SU-DHL-6 (cell line): ENCODE measurements around the gene PNMT.
"Not testable (repeated sequence)": the region's sequence is repeated elsewhere in the genome, so short reads cannot be mapped to it uniquely, and the experiment has no call there.

Experiments
- H2AFZ ChIP-seq: fragments of 200-600 bp; sonication (generic); 2 replicates; pipeline ENCODE4 v1.6.1; 2014; ENCODE audit warnings: low read depth, mild to moderate bottlenecking, moderate library complexity, mixed read lengths, antibody characterized with exemption, low read length; ENCODE audit not compliant: severe bottlenecking
- H3F3A ChIP-seq: fragments of 200-600 bp; shearing (Covaris generic); 2 replicates; pipeline ENCODE4 v1.6.0; 2016; ENCODE audit warnings: antibody characterized with exemption, mild to moderate bottlenecking; ENCODE audit not compliant: insufficient read depth
- H3K27ac ChIP-seq: fragments of 200-600 bp; sonication (generic); 2 replicates; pipeline ENCODE4 v1.5.1; 2016; ENCODE audit warnings: low read depth, mild to moderate bottlenecking, low read length, moderate library complexity, mixed read lengths
- H3K27me3 ChIP-seq: fragments of 200-600 bp; sonication (generic), shearing (Covaris generic); 2 replicates; pipeline ENCODE4 v1.6.0; 2014; ENCODE audit warnings: mild to moderate bottlenecking, low read length
- H3K36me3 ChIP-seq: fragments of 200-600 bp; sonication (generic); 2 replicates; pipeline ENCODE4 v1.6.1; 2014; ENCODE audit warnings: mild to moderate bottlenecking, low read length, mixed read lengths
- H3K4me2 ChIP-seq: fragments of 300-600, 200-600 bp; shearing (Covaris generic), sonication (generic); 2 replicates; pipeline ENCODE4 v1.6.0; 2014; ENCODE audit warnings: low read length, low read depth, mild to moderate bottlenecking; ENCODE audit not compliant: poor library complexity, severe bottlenecking
- H3K4me3 ChIP-seq: fragments of 200-600 bp; sonication (generic); 2 replicates; pipeline ENCODE4 v1.5.1; 2014; ENCODE audit warnings: antibody characterized with exemption, low read length, mild to moderate bottlenecking, mixed read lengths; ENCODE audit not compliant: insufficient read depth, poor library complexity, severe bottlenecking
- H3K79me2 ChIP-seq: fragments of 200-600 bp; sonication (generic); 2 replicates; pipeline ENCODE4 v1.6.1; 2014; ENCODE audit warnings: mild to moderate bottlenecking, low read length, moderate library complexity; ENCODE audit not compliant: insufficient read depth
- H3K9ac ChIP-seq: fragments of 200-600 bp; sonication (generic); 2 replicates; pipeline ENCODE4 v1.7.0; 2014; ENCODE audit warnings: mild to moderate bottlenecking, low read length
- H3K9me2 ChIP-seq: fragments of 200-600 bp; sonication (generic); replicated peaks from 2 replicates; pipeline ENCODE4 v1.6.1; 2014; ENCODE audit warnings: low read length; ENCODE audit not compliant: insufficient read depth
- H3K9me3 ChIP-seq: fragments of 200-600 bp; sonication (generic); 2 replicates; pipeline ENCODE4 v1.6.1; 2014; ENCODE audit warnings: low read length, mixed read lengths; ENCODE audit not compliant: insufficient read depth
- H4K20me1 ChIP-seq: fragments of 200-600 bp; sonication (generic); 2 replicates; pipeline ENCODE4 v1.6.1; 2014; ENCODE audit warnings: low read depth, mild to moderate bottlenecking, antibody characterized with exemption, low read length, moderate library complexity, mixed read lengths
- EZH2phosphoT487 ChIP-seq: fragments of 200-600 bp; sonication (generic), shearing (Covaris generic); conservative IDR thresholded peaks from 2 replicates; pipeline ENCODE4 v1.6.1; 2018; ENCODE audit warnings: mild to moderate bottlenecking, antibody characterized with exemption, low read length, moderate library complexity, mixed read lengths
- TF ChIP-seq, protein P1 (sequence below): fragments of 200-600 bp; sonication (generic); IDR thresholded peaks from one replicate; pipeline ENCODE4 v1.5.1; 2017; ENCODE audit warnings: antibody characterized with exemption, mild to moderate bottlenecking, low read length, moderate library complexity; ENCODE audit not compliant: insufficient read depth, poor library complexity, severe bottlenecking

PNMT gene

DNA sequence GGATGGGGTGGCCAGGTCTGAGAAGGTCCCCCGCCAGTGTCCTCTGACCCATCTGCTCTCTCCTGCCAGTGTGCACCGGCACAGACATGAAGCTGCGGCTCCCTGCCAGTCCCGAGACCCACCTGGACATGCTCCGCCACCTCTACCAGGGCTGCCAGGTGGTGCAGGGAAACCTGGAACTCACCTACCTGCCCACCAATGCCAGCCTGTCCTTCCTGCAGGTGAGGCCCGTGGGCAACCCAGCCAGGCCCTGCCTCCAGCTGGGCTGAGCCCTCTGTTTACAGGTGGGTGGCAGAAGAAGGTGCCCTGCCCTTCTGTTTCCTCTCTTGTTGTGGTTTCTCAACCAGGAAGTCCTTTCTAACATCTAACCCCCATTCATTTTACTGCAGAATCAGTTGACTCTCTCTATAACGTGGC, 38.7 kb downstream of the PNMT start:
- Histone ChIP-seq H3K9me2 (no peaks in the 10 kb centered on the region), H3K9ac (no peak overlapping the region), H3K4me3 (no peak overlapping the region), H3K9me3 (no peaks in the 10 kb centered on the region), H3K4me2 (no peak overlapping the region), H4K20me1 (no peaks in the 10 kb centered on the region), H3K79me2 (no peaks in the 10 kb centered on the region), H2AFZ (no peak overlapping the region), H3K27me3 (no peaks in the 10 kb centered on the region), H3F3A (no peaks in the 10 kb centered on the region), H3K27ac (no peak overlapping the region), H3K36me3 (no peaks in the 10 kb centered on the region)
- TF ChIP-seq, protein P1, sequence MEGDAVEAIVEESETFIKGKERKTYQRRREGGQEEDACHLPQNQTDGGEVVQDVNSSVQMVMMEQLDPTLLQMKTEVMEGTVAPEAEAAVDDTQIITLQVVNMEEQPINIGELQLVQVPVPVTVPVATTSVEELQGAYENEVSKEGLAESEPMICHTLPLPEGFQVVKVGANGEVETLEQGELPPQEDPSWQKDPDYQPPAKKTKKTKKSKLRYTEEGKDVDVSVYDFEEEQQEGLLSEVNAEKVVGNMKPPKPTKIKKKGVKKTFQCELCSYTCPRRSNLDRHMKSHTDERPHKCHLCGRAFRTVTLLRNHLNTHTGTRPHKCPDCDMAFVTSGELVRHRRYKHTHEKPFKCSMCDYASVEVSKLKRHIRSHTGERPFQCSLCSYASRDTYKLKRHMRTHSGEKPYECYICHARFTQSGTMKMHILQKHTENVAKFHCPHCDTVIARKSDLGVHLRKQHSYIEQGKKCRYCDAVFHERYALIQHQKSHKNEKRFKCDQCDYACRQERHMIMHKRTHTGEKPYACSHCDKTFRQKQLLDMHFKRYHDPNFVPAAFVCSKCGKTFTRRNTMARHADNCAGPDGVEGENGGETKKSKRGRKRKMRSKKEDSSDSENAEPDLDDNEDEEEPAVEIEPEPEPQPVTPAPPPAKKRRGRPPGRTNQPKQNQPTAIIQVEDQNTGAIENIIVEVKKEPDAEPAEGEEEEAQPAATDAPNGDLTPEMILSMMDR: no peak
- no peak for TF ChIP-seq EZH2phosphoT487

DNA sequence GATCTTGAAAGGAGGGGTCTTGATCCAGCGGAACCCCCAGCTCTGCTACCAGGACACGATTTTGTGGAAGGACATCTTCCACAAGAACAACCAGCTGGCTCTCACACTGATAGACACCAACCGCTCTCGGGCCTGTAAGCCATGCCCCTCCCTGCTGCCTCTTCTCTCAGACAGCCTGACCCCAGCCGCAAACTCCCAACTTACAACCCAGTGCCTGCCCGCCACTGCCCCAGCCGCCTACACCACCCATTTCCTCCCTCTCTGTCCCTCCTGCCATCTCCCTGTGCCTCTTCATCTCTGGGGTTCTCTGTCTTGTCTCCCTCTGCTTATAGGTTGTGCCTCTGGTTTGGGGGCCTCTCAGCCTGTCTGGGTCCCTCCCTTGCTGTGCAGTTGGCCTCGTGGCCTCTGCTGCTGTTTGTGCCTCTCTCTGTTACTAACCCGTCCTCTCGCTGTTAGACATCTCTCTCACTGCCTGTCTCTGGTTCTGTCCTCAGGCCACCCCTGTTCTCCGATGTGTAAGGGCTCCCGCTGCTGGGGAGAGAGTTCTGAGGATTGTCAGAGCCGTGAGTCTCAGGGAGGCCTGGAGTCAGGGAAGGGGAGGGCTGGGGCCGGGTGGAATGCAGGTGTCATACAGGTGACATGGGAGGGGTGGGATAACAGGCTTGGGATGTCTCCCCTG, 41.2 kb downstream of the PNMT start:
- H3K27me3 ChIP-seq: no peaks in the 10 kb centered on the region
- no peaks in the 10 kb centered on the region for H3K79me2 ChIP-seq
- no peaks in the 10 kb centered on the region for H4K20me1 ChIP-seq
- no peaks in the 10 kb centered on the region for H3K9me2 ChIP-seq
- no peaks in the 10 kb centered on the region for H3F3A ChIP-seq
- no peak overlapping the region for H3K9ac ChIP-seq
- no peak for TF ChIP-seq EZH2phosphoT487
- TF ChIP-seq, protein P1: no peak
- no peaks in the 10 kb centered on the region for H3K9me3 ChIP-seq
- no peak overlapping the region for H3K27ac ChIP-seq
- H3K36me3 ChIP-seq: no peaks in the 10 kb centered on the region
- H3K4me2 ChIP-seq: no peak overlapping the region
- no peak overlapping the region for H3K4me3 ChIP-seq
- H2AFZ ChIP-seq: no peak overlapping the region

DNA sequence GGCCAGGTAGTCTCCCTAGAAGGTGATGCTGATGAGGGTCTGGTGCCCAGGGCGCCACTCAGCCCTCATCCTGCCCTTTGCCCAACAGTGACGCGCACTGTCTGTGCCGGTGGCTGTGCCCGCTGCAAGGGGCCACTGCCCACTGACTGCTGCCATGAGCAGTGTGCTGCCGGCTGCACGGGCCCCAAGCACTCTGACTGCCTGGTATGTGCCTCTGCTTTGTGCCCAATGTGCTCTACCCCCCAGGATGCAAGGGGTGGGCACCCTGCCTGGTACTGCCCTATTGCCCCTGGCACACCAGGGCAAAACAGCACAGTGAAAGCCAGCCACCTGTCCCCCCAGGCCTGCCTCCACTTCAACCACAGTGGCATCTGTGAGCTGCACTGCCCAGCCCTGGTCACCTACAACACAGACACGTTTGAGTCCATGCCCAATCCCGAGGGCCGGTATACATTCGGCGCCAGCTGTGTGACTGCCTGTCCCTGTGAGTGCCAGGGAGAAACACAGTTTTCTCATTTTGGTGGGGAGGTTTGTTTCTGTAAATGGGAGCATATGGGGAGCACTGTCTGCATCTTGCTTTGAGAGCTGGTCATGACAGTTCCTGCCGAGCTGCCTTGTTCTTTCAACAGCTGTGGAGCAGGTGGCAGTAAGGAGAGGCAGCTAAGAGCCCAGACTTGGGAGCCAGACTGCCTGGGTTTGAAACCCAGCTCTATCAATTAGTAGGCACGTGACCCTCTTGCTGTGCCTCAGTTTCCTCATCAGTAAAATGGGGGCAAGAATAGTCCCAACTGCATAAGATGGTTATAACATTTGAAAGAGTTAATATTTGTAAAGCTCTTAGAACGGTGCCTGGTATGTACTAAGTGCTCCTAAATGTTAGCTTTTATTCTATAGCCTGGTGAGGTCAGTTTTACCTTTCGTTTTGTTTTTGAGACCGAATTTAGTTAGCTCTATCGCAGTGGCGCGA, 42.0 kb downstream of the PNMT start:
- Histone ChIP-seq H3K27ac (no peak overlapping the region), H2AFZ (no peak overlapping the region)

DNA sequence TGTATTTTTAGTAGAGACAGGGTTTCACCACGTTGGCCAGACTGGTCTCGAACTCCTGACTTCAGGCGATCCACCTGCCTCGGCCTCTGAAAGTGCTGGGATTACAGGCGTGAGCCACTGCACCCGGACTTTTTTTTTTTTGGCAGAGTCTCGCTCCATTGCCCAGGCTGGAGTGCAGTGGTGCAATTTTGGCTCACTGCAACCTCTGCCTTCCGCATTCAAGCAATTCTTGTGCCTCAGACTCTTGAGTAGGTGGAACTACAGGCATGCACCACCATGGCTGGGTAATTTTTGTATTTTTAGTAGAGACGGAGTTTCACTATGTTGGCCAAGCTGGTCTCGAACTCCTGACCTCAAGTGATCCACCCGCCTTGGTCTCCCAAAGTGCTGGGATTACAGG, 42.8 kb downstream of the PNMT start:
- not testable (repeated sequence) for H2AFZ ChIP-seq, H3K79me2 ChIP-seq, H3K9me3 ChIP-seq, H3K36me3 ChIP-seq, H3K27ac ChIP-seq, H3F3A ChIP-seq, H3K9me2 ChIP-seq, H3K4me3 ChIP-seq, H4K20me1 ChIP-seq, H3K9ac ChIP-seq, H3K4me2 ChIP-seq, H3K27me3 ChIP-seq

More for the DNA sequence above, 42.0 kb downstream of the PNMT start:
- H4K20me1 ChIP-seq: no peaks in the 10 kb centered on the region
- no peaks in the 10 kb centered on the region for H3F3A ChIP-seq
- H3K4me2 ChIP-seq: no peak overlapping the region
- no peak overlapping the region for H3K4me3 ChIP-seq
- H3K79me2 ChIP-seq: no peaks in the 10 kb centered on the region
- H3K9me3 ChIP-seq: no peaks in the 10 kb centered on the region
- no peaks in the 10 kb centered on the region for H3K27me3 ChIP-seq
- no peaks in the 10 kb centered on the region for H3K36me3 ChIP-seq
- H3K9ac ChIP-seq: no peak overlapping the region
- no peak for TF ChIP-seq EZH2phosphoT487
- TF ChIP-seq, protein P1: no peak
- no peaks in the 10 kb centered on the region for H3K9me2 ChIP-seq
